ENCODE results near the gene PIM3. TPM values are rescaled to one million over a fixed set of nuclear protein-coding genes. Genes with fewer than 3 reads are reported as not detected.

The PIM3 gene
- total RNA-seq, 2 donors from 2014 or later: 57.3 to 98.9 TPM

GRCh38 chr22:49918911-49919881 is 41.4 kb upstream of the PIM3 start:
- H3K27ac ChIP-seq: peak overlapping the region in 3 of 4 donors; percentile 47 to 98 (median 96)
- WGBS, 2 donors: 16 to 51% methylated on average over 15 to 45 of the region's 47 CpGs

GRCh38 chr22:49920859-49921258 is 39.7 kb upstream of the PIM3 start:
- no peak for TF ChIP-seq POLR2A (IDR thresholded peaks at IDR 0.05)
- TF ChIP-seq CTCF (IDR thresholded peaks at IDR 0.05): no peak
- intact Hi-C loops (cut with DNase I): no loop called here
- H3K27me3 ChIP-seq: no peaks in the 10 kb centered on the region
- WGBS, 2 donors: 82 to 94% methylated on average over 17 to 18 of the region's 18 CpGs
- H3K36me3 ChIP-seq (replicated peaks in 1 of 2; ENCODE audit: insufficient read depth in 1 of 2, low read depth in 2 of 2): peaks cover 0 to 2% of the 10 kb centered on the region in 2 donors
- ATAC-seq: no peak
- DNase-seq: no peak
- H3K4me3 ChIP-seq: no peak overlapping the region
- H3K4me1 ChIP-seq: peaks cover 24% of the 10 kb centered on the region
- no peaks in the 10 kb centered on the region for H3K9me3 ChIP-seq
- no peak overlapping the region for H3K27ac ChIP-seq

More at GRCh38 chr22:49918911-49919881, 41.4 kb upstream of the PIM3 start:
- Histone ChIP-seq H3K4me1 (peaks cover 24% of the 10 kb centered on the region), H3K4me3 (peak overlapping the region; percentile 55 to 76), H3K36me3 (replicated peaks in 1 of 2; ENCODE audit: insufficient read depth in 1 of 2, low read depth in 2 of 2) (no peaks in the 10 kb centered on the region), H3K27me3 (no peaks in the 10 kb centered on the region), H3K9me3 (no peaks in the 10 kb centered on the region)
- intact Hi-C loops (cut with DNase I): loop anchor here (10.0 kb wide), 1 partner anchor 64 kb away; the partner anchor contains the start of gene ZBED4
- no peak for TF ChIP-seq POLR2A (IDR thresholded peaks at IDR 0.05)
- TF ChIP-seq CTCF (IDR thresholded peaks at IDR 0.05): no peak
- ATAC-seq: no peak
- peak in 1 of 4 donors; percentile 22 for DNase-seq

- H3K4me3 ChIP-seq: no peak overlapping the region
- peaks cover 0 to 2% of the 10 kb centered on the region in 2 donors for H3K36me3 ChIP-seq (replicated peaks in 1 of 2; ENCODE audit: insufficient read depth in 1 of 2, low read depth in 2 of 2)
- H3K27ac ChIP-seq: no peak overlapping the region
- peaks cover 21% of the 10 kb centered on the region for H3K4me1 ChIP-seq
- ATAC-seq (no peak), DNase-seq (no peak)
- no peaks in the 10 kb centered on the region for H3K27me3 ChIP-seq
- intact Hi-C loops (cut with DNase I): no loop called here
- no peak for TF ChIP-seq CTCF (IDR thresholded peaks at IDR 0.05)
- no peak for TF ChIP-seq POLR2A (IDR thresholded peaks at IDR 0.05)
- 71 to 93% methylated on average over 21 to 28 of the region's 35 CpGs for WGBS, 2 donors
- H3K9me3 ChIP-seq: no peaks in the 10 kb centered on the region
These were observed 38.9 kb upstream of the PIM3 start for GRCh38 chr22:49921508-49922278.

GRCh38 chr22:49922484-49922883 is 38.1 kb upstream of the PIM3 start:
- DNase-seq: no peak
- WGBS, 2 donors: 88% methylated on average over 18 to 20 of the region's 22 CpGs
- H3K4me3 ChIP-seq: no peak overlapping the region
- no peak overlapping the region for H3K27ac ChIP-seq
- peaks cover 13% of the 10 kb centered on the region for H3K4me1 ChIP-seq
- H3K9me3 ChIP-seq: no peaks in the 10 kb centered on the region
- TF ChIP-seq POLR2A (IDR thresholded peaks at IDR 0.05) (no peak), CTCF (IDR thresholded peaks at IDR 0.05) (no peak)
- intact Hi-C loops (cut with DNase I): no loop called here
- H3K27me3 ChIP-seq: no peaks in the 10 kb centered on the region
- peaks cover 0 to 2% of the 10 kb centered on the region in 2 donors for H3K36me3 ChIP-seq (replicated peaks in 1 of 2; ENCODE audit: insufficient read depth in 1 of 2, low read depth in 2 of 2)
- no peak for ATAC-seq
